HepG2 (cell line): ENCODE measurements around the gene LPCAT4. TPM values are rescaled to one million over a fixed set of nuclear protein-coding genes. Genes with fewer than 3 reads are reported as not detected.

Source experiments
- AKNA ChIP-seq: sonication (generic); formaldehyde crosslinking; IDR thresholded peaks from 2 replicates; pipeline ENCODE4 v1.4.0; 2020; ENCODE audit warnings: missing genetic modification reagents, borderline replicate concordance
- ARNTL ChIP-seq: sonication (generic); formaldehyde crosslinking; IDR thresholded peaks from 2 replicates; pipeline ENCODE4 v1.4.0; 2020; ENCODE audit warnings: mild to moderate bottlenecking, missing genetic modification reagents
- ASH2L ChIP-seq: fragments of 300-600, 200-600 bp; sonication (generic); IDR thresholded peaks from 2 replicates; pipeline ENCODE4 v1.7.0; 2017; ENCODE audit warnings: low read depth, mild to moderate bottlenecking, moderate library complexity, mixed read lengths, low read length; ENCODE audit not compliant: insufficient read length
- CHCHD3 ChIP-seq: sonication (generic); formaldehyde crosslinking; IDR thresholded peaks from 2 replicates; pipeline ENCODE4 v1.8.0; 2022; ENCODE audit warnings: mild to moderate bottlenecking, missing genetic modification reagents, moderate library complexity
- FOXA3 ChIP-seq: IDR thresholded peaks from 2 replicates; pipeline ENCODE4 v1.6.1; 2016; ENCODE audit warnings: missing genetic modification reagents, missing compliant biosample characterization
- MAX ChIP-seq: IDR thresholded peaks from 2 replicates; pipeline ENCODE4 v1.6.1; 2012; ENCODE audit warnings: inconsistent platforms
- MNT ChIP-seq: fragments of 450-650 bp; IDR thresholded peaks from 2 replicates; pipeline ENCODE4 v1.6.1; 2016
- PHF8 ChIP-seq: sonication (generic); formaldehyde crosslinking; IDR thresholded peaks from 2 replicates; pipeline ENCODE4 v1.5.0; 2020; ENCODE audit warnings: missing genetic modification reagents
- PLRG1 ChIP-seq: fragments of 450-650 bp; conservative IDR thresholded peaks from 2 replicates; pipeline ENCODE4 v1.6.1; 2016
- PRDM10 ChIP-seq: sonication (generic); formaldehyde crosslinking; IDR thresholded peaks from 2 replicates; pipeline ENCODE4 v1.4.0; 2020; ENCODE audit warnings: low read depth, missing genetic modification reagents
- RBFOX2 ChIP-seq: fragments of 200-400 bp; formaldehyde crosslinking; IDR thresholded peaks from 2 replicates; pipeline ENCODE4 v1.6.1; 2017; ENCODE audit warnings: low read depth, mild to moderate bottlenecking, low read length
- THAP8 ChIP-seq: sonication (generic); formaldehyde crosslinking; IDR thresholded peaks from 2 replicates; pipeline ENCODE4 v1.5.1; 2020; ENCODE audit warnings: missing genetic modification reagents, mild to moderate bottlenecking, borderline replicate concordance
- ZBTB21 ChIP-seq: sonication (generic); formaldehyde crosslinking; IDR thresholded peaks from 2 replicates; pipeline ENCODE4 v1.4.0; 2020; ENCODE audit warnings: missing genetic modification reagents
- ZNF580 ChIP-seq: IDR thresholded peaks from 2 replicates; pipeline ENCODE4 v1.6.1; 2016; ENCODE audit warnings: low read depth, borderline replicate concordance
- polyA plus RNA-seq, 8 experiments: library from polyadenylated mRNA; depleted of rRNA in 3 of 8; stranded (reverse) in 7 of 8; unstranded in 1 of 8; fragments of >200 nt; fragmentation: Illumina TruSeq in 4 of 8; extraction: Trizol in 4 of 8; gene quantifications; 2 replicates each; pipeline versions ENCODE4 v1.2.1 to v1.2.3, GENCODE V29; 2011 to 2016; ENCODE audit warnings: low read depth in 4 of 8, missing spikeins in 1 of 8, mixed read lengths in 1 of 8; ENCODE audit not compliant: insufficient read depth in 1 of 8
- total RNA-seq, 5 experiments: library from RNA; depleted of rRNA; stranded (reverse); fragments of >200 nt; fragmentation: Illumina TruSeq; extraction: Trizol; gene quantifications; 2 replicates each; pipeline ENCODE4 v1.2.3, GENCODE V29; 2016; ENCODE audit warnings: low read depth in 1 of 5

The LPCAT4 gene
- total and polyA plus RNA-seq, 2 of the 13 experiments (the other 11 are each of a cell fraction or from before 2014, with no cell fraction given), result 8.1 to 57.1 TPM

GRCh38 chr15:34318277-34319079 lies 48.5 kb downstream of the LPCAT4 start (continued):
- no peak for TF ChIP-seq AKNA
- TF ChIP-seq PHF8 (CRISPR knock-in tag), result no peak; the same call in 1 of the 2 replicates
- TF ChIP-seq FOXA3 (CRISPR knock-in tag), result peak; percentile 53
- no peak for TF ChIP-seq CHCHD3 (CRISPR knock-in tag)
- peak; percentile 43; the same call in 1 of the 2 replicates for TF ChIP-seq RBFOX2
- TF ChIP-seq ASH2L, result peak; percentile 14
- no peak for TF ChIP-seq THAP8 (CRISPR knock-in tag)
- TF ChIP-seq ZNF580 (CRISPR knock-in tag), result peak; percentile 26; the same call in 1 of the 2 replicates
- TF ChIP-seq PRDM10 (CRISPR knock-in tag), result no peak
- TF ChIP-seq ARNTL (CRISPR knock-in tag), result no peak
- no peak for TF ChIP-seq PLRG1
- TF ChIP-seq ZBTB21, result no peak
- TF ChIP-seq MAX, result peak; percentile 23; the same call in 1 of the 2 replicates
- TF ChIP-seq MNT, result no peak
